ENCODE measurements around the gene PEMT. TPM values are rescaled to one million over a fixed set of nuclear protein-coding genes. Genes with fewer than 3 reads are reported as not detected.

PEMT gene
- total RNA-seq, 1 experiment from 2014 or later = 29.5 TPM

- intact Hi-C loops (cut with micrococcal nuclease; ENCODE audit: unreplicated experiment) = no loop called here
- CTCF ChIA-PET = interaction anchor here (0.5 kb wide), 1 partner anchor 87 kb away, joined by 5 read pairs; no protein-coding TSS in a partner anchor
Measured at GRCh38 chr17:17542906-17543635, 48.4 kb downstream of the PEMT start.

GRCh38 chr17:17541640-17542001 is 49.9 kb downstream of the PEMT start:
- H3K4me1 ChIP-seq = peaks cover 38% of the 10 kb centered on the region
- TF ChIP-seq, protein P1, sequence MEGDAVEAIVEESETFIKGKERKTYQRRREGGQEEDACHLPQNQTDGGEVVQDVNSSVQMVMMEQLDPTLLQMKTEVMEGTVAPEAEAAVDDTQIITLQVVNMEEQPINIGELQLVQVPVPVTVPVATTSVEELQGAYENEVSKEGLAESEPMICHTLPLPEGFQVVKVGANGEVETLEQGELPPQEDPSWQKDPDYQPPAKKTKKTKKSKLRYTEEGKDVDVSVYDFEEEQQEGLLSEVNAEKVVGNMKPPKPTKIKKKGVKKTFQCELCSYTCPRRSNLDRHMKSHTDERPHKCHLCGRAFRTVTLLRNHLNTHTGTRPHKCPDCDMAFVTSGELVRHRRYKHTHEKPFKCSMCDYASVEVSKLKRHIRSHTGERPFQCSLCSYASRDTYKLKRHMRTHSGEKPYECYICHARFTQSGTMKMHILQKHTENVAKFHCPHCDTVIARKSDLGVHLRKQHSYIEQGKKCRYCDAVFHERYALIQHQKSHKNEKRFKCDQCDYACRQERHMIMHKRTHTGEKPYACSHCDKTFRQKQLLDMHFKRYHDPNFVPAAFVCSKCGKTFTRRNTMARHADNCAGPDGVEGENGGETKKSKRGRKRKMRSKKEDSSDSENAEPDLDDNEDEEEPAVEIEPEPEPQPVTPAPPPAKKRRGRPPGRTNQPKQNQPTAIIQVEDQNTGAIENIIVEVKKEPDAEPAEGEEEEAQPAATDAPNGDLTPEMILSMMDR (IDR thresholded peaks at IDR 0.05; ENCODE audit: insufficient read depth in 1 of 2, low read depth in 1 of 2, low read length in 1 of 2, severe bottlenecking in 1 of 2, unreplicated experiment in 1 of 2) = no peak
- intact Hi-C loops (cut with micrococcal nuclease; ENCODE audit: unreplicated experiment) = no loop called here
- Mint-ChIP-seq H3K4me3 (ENCODE audit: unreplicated experiment) (no peak overlapping the region), H3K27me3 (ENCODE audit: insufficient read depth, unreplicated experiment) (no peaks in the 10 kb centered on the region), H3K4me1 (ENCODE audit: low read depth, unreplicated experiment) (peaks cover 19% of the 10 kb centered on the region), H3K27ac (ENCODE audit: unreplicated experiment) (no peak overlapping the region), H3K9me3 (ENCODE audit: unreplicated experiment) (no peaks in the 10 kb centered on the region), H3K36me3 (ENCODE audit: insufficient read depth, unreplicated experiment) (no peaks in the 10 kb centered on the region)
- BruUV-seq (replicated peaks) = no TSS peak
- no peaks in the 10 kb centered on the region for H3K36me3 ChIP-seq (ENCODE audit: control insufficient read depth, insufficient read depth, low read length)
- no peak for DNase-seq
- no peaks in the 10 kb centered on the region for H3K27me3 ChIP-seq (replicated peaks; ENCODE audit: control insufficient read depth, insufficient read depth, low read length)
- ChIA-PET CTCF (no interaction called here), POLR2A (no interaction called here)
- no peaks in the 10 kb centered on the region for H3K9me3 ChIP-seq
- H3K4me3 ChIP-seq (ENCODE audit: low read depth, low read length) = no peak overlapping the region

More at GRCh38 chr17:17542906-17543635, 48.4 kb downstream of the PEMT start:
- Histone ChIP-seq H3K4me3 (ENCODE audit: low read depth, low read length) (no peak overlapping the region), H3K4me1 (peaks cover 23% of the 10 kb centered on the region), H3K27me3 (replicated peaks; ENCODE audit: control insufficient read depth, insufficient read depth, low read length) (no peaks in the 10 kb centered on the region), H3K9me3 (no peaks in the 10 kb centered on the region), H3K36me3 (ENCODE audit: control insufficient read depth, insufficient read depth, low read length) (no peaks in the 10 kb centered on the region)
- Mint-ChIP-seq H3K9me3 (ENCODE audit: unreplicated experiment) (no peaks in the 10 kb centered on the region), H3K4me1 (ENCODE audit: low read depth, unreplicated experiment) (peaks cover 11% of the 10 kb centered on the region), H3K27ac (ENCODE audit: unreplicated experiment) (no peak overlapping the region), H3K36me3 (ENCODE audit: insufficient read depth, unreplicated experiment) (no peaks in the 10 kb centered on the region), H3K4me3 (ENCODE audit: unreplicated experiment) (no peak overlapping the region), H3K27me3 (ENCODE audit: insufficient read depth, unreplicated experiment) (no peaks in the 10 kb centered on the region)
- TF ChIP-seq, protein P1 (IDR thresholded peaks at IDR 0.05; ENCODE audit: insufficient read depth in 1 of 2, low read depth in 1 of 2, low read length in 1 of 2, severe bottlenecking in 1 of 2, unreplicated experiment in 1 of 2) = no peak
- no TSS peak for BruUV-seq (replicated peaks)
- POLR2A ChIA-PET = no interaction called here
- DNase-seq = no peak

- intact Hi-C loops (cut with micrococcal nuclease; ENCODE audit: unreplicated experiment) = no loop called here
- Mint-ChIP-seq H3K4me1 (ENCODE audit: low read depth, unreplicated experiment) (peaks cover 19% of the 10 kb centered on the region), H3K36me3 (ENCODE audit: insufficient read depth, unreplicated experiment) (peaks cover under 1% of the 10 kb centered on the region), H3K9me3 (ENCODE audit: unreplicated experiment) (no peaks in the 10 kb centered on the region), H3K4me3 (ENCODE audit: unreplicated experiment) (no peak overlapping the region), H3K27me3 (ENCODE audit: insufficient read depth, unreplicated experiment) (no peaks in the 10 kb centered on the region), H3K27ac (ENCODE audit: unreplicated experiment) (peak overlapping the region; percentile 90)
- POLR2A ChIA-PET = no interaction called here
- no peak overlapping the region for H3K4me3 ChIP-seq (ENCODE audit: low read depth, low read length)
- H3K4me1 ChIP-seq = peaks cover 42% of the 10 kb centered on the region
- H3K36me3 ChIP-seq (ENCODE audit: control insufficient read depth, insufficient read depth, low read length) = no peaks in the 10 kb centered on the region
- TF ChIP-seq, protein P1 (IDR thresholded peaks at IDR 0.05; ENCODE audit: insufficient read depth in 1 of 2, low read depth in 1 of 2, low read length in 1 of 2, severe bottlenecking in 1 of 2, unreplicated experiment in 1 of 2) = no peak
- CTCF ChIA-PET = no interaction called here
- no peak for DNase-seq
- H3K27me3 ChIP-seq (replicated peaks; ENCODE audit: control insufficient read depth, insufficient read depth, low read length) = no peaks in the 10 kb centered on the region
- no peaks in the 10 kb centered on the region for H3K9me3 ChIP-seq
- no TSS peak for BruUV-seq (replicated peaks)
Measured at GRCh38 chr17:17540935-17541639, 50.4 kb downstream of the PEMT start.
